Muscle of leg (tissue), 11 donors: ENCODE measurements around the gene HBA1. TPM values are rescaled to one million over a fixed set of nuclear protein-coding genes. Genes with fewer than 3 reads are reported as not detected.
"Not testable (repeated sequence)": the region's sequence is repeated elsewhere in the genome, so short reads cannot be mapped to it uniquely, and the experiment has no call there.

Source experiments
- DNase-seq: peaks from one replicate; pipeline ENCODE4 v3.0.0; 2013
- H3K27ac ChIP-seq: one replicate; pipeline ENCODE4 v1.5.1; 2013; ENCODE audit warnings: mild to moderate bottlenecking, low read length, control low read depth
- H3K27me3 ChIP-seq: one replicate; pipeline ENCODE4 v1.6.1; 2013; ENCODE audit warnings: low read length; ENCODE audit not compliant: control insufficient read depth, insufficient read depth
- H3K36me3 ChIP-seq: one replicate; pipeline ENCODE4 v1.6.1; 2013; ENCODE audit warnings: low read length; ENCODE audit not compliant: control insufficient read depth, insufficient read depth
- H3K4me1 ChIP-seq: one replicate; pipeline ENCODE4 v1.6.1; 2013; ENCODE audit warnings: low read length; ENCODE audit not compliant: control insufficient read depth, insufficient read depth
- H3K4me3 ChIP-seq: one replicate; pipeline ENCODE4 v1.5.1; 2013; ENCODE audit warnings: low read length, control low read depth
- H3K9me3 ChIP-seq: replicated peaks from 2 replicates; pipeline ENCODE4 v1.6.1; 2013; ENCODE audit warnings: low read depth, low read length; ENCODE audit not compliant: control insufficient read depth
- WGBS: methylation state at CpG from one replicate; pipeline ENCODE4 v1.1.5; 2013; ENCODE audit warnings: missing lambda C conversion rate; ENCODE audit not compliant: insufficient coverage; 5-methylcytosine and 5-hydroxymethylcytosine counted together
- polyA plus RNA-seq, 8 donors: library from polyadenylated mRNA; unstranded; fragments of 120-200 nt; gene quantifications; one replicate each; pipeline versions ENCODE4 v1.2.1 to v1.2.3, GENCODE V29; 2013; ENCODE audit warnings: inconsistent platforms in 1 of 8, low replicate concordance in 1 of 8; ENCODE audit not compliant: insufficient read length in 8 of 8, insufficient read depth in 1 of 8
- total RNA-seq: library from RNA; stranded (reverse); fragments of 120-200 nt; gene quantifications from one replicate; pipeline ENCODE4 v1.2.4, GENCODE V29; 2013

HBA1 gene
- total and polyA plus RNA-seq, 9 donors: 387 to 7,147 (median 3,478) TPM

GRCh38 chr16:172374-172941 lies 4.0 kb upstream of the HBA1 start, which contains the start of gene HBA2:
HBA2 (plus strand) TSS chr16:172876; CDS start chr16:172913, 37 bp downstream.
- not testable (repeated sequence) for H3K36me3 ChIP-seq, DNase-seq, H3K9me3 ChIP-seq, H3K4me1 ChIP-seq, H3K4me3 ChIP-seq, H3K27ac ChIP-seq
- peaks cover 68% of the 10 kb centered on the region for H3K27me3 ChIP-seq
- WGBS: no CpG with 5 or more reads among the region's 74 CpGs

- not testable (repeated sequence) for DNase-seq
These were observed 3.1 kb upstream of the HBA1 start for GRCh38 chr16:173211-173854.

GRCh38 chr16:173928-174769 lies 2.3 kb upstream of the HBA1 start:
- not testable (repeated sequence) for DNase-seq
- peaks cover 68% of the 10 kb centered on the region for H3K27me3 ChIP-seq

More at GRCh38 chr16:173211-173854, 3.1 kb upstream of the HBA1 start:
- not testable (repeated sequence) for H3K4me3 ChIP-seq, H3K36me3 ChIP-seq, H3K27ac ChIP-seq, H3K4me1 ChIP-seq, H3K9me3 ChIP-seq
- WGBS: 3% methylated on average over 16 of the region's 44 CpGs
- peaks cover 68% of the 10 kb centered on the region for H3K27me3 ChIP-seq

GRCh38 chr16:175011-175949 lies 1.2 kb upstream of the HBA1 start:
- Histone ChIP-seq H3K9me3 (no peaks in the 10 kb centered on the region), H3K4me3 (no peak overlapping the region), H3K36me3 (no peaks in the 10 kb centered on the region), H3K27ac (no peak overlapping the region), H3K27me3 (peaks cover 70% of the 10 kb centered on the region), H3K4me1 (peaks cover 10% of the 10 kb centered on the region)
- WGBS: 25% methylated on average over 3 of the region's 8 CpGs
- DNase-seq: no peak

More at GRCh38 chr16:173928-174769, 2.3 kb upstream of the HBA1 start:
- H3K36me3 ChIP-seq, H3K9me3 ChIP-seq, H3K4me1 ChIP-seq, H3K4me3 ChIP-seq, H3K27ac ChIP-seq: not testable (repeated sequence)
- WGBS: 4% methylated on average over 5 of the region's 13 CpGs

- WGBS: no CpG with 5 or more reads among the region's 39 CpGs
- H3K4me3 ChIP-seq: not testable (repeated sequence)
These were observed 474 bp upstream of the HBA1 start for GRCh38 chr16:176006-176405.

GRCh38 chr16:177394-177822 lies 928 bp downstream of the HBA1 start:
- 0% methylated on average over 6 of the region's 13 CpGs for WGBS
- DNase-seq: peak; percentile 77

More at GRCh38 chr16:176006-176405, 474 bp upstream of the HBA1 start:
- Histone ChIP-seq H3K4me1 (peaks cover 17% of the 10 kb centered on the region), H3K27me3 (peaks cover 69% of the 10 kb centered on the region)
- DNase-seq, H3K36me3 ChIP-seq, H3K27ac ChIP-seq, H3K9me3 ChIP-seq: not testable (repeated sequence)

GRCh38 chr16:177981-178667 lies 1.6 kb downstream of the HBA1 start:
- H3K36me3 ChIP-seq: no peaks in the 10 kb centered on the region
- H3K4me3 ChIP-seq: no peak overlapping the region
- 58% methylated on average over 6 of the region's 11 CpGs for WGBS
- H3K9me3 ChIP-seq: no peaks in the 10 kb centered on the region
- H3K27me3 ChIP-seq: peaks cover 60% of the 10 kb centered on the region
- H3K4me1 ChIP-seq: peaks cover 20% of the 10 kb centered on the region
- no peak overlapping the region for H3K27ac ChIP-seq
- DNase-seq: no peak

More at GRCh38 chr16:177394-177822, 928 bp downstream of the HBA1 start:
- Histone ChIP-seq H3K36me3 (no peaks in the 10 kb centered on the region), H3K9me3 (no peaks in the 10 kb centered on the region), H3K4me1 (peaks cover 20% of the 10 kb centered on the region), H3K27me3 (peaks cover 60% of the 10 kb centered on the region), H3K27ac (no peak overlapping the region), H3K4me3 (no peak overlapping the region)

GRCh38 chr16:178668-179015 lies 2.2 kb downstream of the HBA1 start:
- DNase-seq: no peak
- H3K4me3 ChIP-seq: no peak overlapping the region
- peaks cover 57% of the 10 kb centered on the region for H3K27me3 ChIP-seq
- no peaks in the 10 kb centered on the region for H3K9me3 ChIP-seq
- no peaks in the 10 kb centered on the region for H3K36me3 ChIP-seq
- WGBS: 76% methylated on average over 4 of the region's 11 CpGs
- no peak overlapping the region for H3K27ac ChIP-seq
- H3K4me1 ChIP-seq: peaks cover 20% of the 10 kb centered on the region
